Measurements from ENCODE around the gene TALDO1. TPM values are rescaled to one million over a fixed set of nuclear protein-coding genes. Genes with fewer than 3 reads are reported as not detected.

Gene TALDO1
- total RNA-seq, 1 experiment from 2014 or later, result 314 TPM

DNA sequence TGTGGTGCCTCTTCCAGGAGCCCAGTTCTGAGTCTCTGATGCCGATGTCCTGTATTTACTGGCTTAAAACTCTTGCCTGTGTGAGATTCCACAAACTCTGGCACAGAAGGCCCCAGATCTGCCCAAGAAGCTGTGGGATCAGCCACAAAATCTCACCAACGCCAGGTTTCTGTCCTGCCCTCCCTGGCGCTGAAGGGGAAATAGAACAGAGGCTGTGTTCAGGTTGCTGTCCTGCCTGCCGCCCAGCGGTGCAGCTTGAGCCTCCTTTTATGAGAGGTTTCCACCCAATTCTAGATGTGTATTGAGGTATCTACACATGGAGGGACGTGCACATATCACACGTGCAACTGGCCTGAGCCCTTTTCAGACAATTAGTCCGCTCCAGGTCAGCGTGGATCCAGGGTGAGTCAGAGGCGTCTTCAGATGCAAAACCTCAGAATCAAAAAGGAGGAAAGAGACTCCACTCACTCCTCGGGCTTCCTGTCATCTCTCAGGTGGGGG lies 49.4 kb upstream of the TALDO1 start:
- no peaks in the 10 kb centered on the region for H3K9me3 Mint-ChIP-seq
- POLR2A ChIA-PET, result no interaction called here
- H3K27me3 Mint-ChIP-seq (ENCODE audit: low read depth), result no peaks in the 10 kb centered on the region
- H3K4me3 Mint-ChIP-seq, result peak overlapping the region; percentile 4; the same call in 1 of the 2 replicates
- DNase-seq (ENCODE audit: low spot score) (no peak), ATAC-seq (no peak)
- H3K36me3 Mint-ChIP-seq, result 0 out of 2 replicates have a peak, but pooled peaks cover 3% of the 10 kb centered on the region
- H3K27ac Mint-ChIP-seq, result peak overlapping the region; percentile 40
- TF ChIP-seq PRDM15 (CRISPR knock-in tag; IDR thresholded peaks at IDR 0.05) (peak; percentile 40; the same call in 1 of the 2 replicates), ATF6 (CRISPR knock-in tag; IDR thresholded peaks at IDR 0.05) (no peak), ATF2 (CRISPR knock-in tag; IDR thresholded peaks at IDR 0.05; ENCODE audit: borderline replicate concordance, low read depth) (no peak), IRF1 (CRISPR knock-in tag; IDR thresholded peaks at IDR 0.05) (no peak), NFE2L1 (CRISPR knock-in tag; IDR thresholded peaks at IDR 0.05) (no peak), NFYB (CRISPR knock-in tag; conservative IDR thresholded peaks at IDR 0.05; ENCODE audit: low read depth) (no peak)
- TF ChIP-seq, protein P1, sequence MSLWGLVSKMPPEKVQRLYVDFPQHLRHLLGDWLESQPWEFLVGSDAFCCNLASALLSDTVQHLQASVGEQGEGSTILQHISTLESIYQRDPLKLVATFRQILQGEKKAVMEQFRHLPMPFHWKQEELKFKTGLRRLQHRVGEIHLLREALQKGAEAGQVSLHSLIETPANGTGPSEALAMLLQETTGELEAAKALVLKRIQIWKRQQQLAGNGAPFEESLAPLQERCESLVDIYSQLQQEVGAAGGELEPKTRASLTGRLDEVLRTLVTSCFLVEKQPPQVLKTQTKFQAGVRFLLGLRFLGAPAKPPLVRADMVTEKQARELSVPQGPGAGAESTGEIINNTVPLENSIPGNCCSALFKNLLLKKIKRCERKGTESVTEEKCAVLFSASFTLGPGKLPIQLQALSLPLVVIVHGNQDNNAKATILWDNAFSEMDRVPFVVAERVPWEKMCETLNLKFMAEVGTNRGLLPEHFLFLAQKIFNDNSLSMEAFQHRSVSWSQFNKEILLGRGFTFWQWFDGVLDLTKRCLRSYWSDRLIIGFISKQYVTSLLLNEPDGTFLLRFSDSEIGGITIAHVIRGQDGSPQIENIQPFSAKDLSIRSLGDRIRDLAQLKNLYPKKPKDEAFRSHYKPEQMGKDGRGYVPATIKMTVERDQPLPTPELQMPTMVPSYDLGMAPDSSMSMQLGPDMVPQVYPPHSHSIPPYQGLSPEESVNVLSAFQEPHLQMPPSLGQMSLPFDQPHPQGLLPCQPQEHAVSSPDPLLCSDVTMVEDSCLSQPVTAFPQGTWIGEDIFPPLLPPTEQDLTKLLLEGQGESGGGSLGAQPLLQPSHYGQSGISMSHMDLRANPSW (CRISPR knock-in tag; conservative IDR thresholded peaks at IDR 0.05; ENCODE audit: low read depth), result no peak
- CTCF ChIA-PET, result interaction anchor here (0.9 to 4.0 kb wide), 3 partner anchors 8 to 30 kb away, joined by 4 to 38 read pairs (median 15); partner anchors contain the start of gene EPS8L2
- H3K4me1 Mint-ChIP-seq, result peaks cover 23% of the 10 kb centered on the region

GRCh38 chr11:698493-699115 lies 48.7 kb upstream of the TALDO1 start:
- Mint-ChIP-seq H3K27me3 (ENCODE audit: low read depth) (no peaks in the 10 kb centered on the region), H3K4me3 (no peak overlapping the region), H3K9me3 (no peaks in the 10 kb centered on the region), H3K27ac (no peak overlapping the region), H3K4me1 (peaks cover 16% of the 10 kb centered on the region), H3K36me3 (0 out of 2 replicates have a peak, but pooled peaks cover 3% of the 10 kb centered on the region)
- CTCF ChIA-PET, result no interaction called here
- POLR2A ChIA-PET, result no interaction called here
- DNase-seq (ENCODE audit: low spot score) (no peak), ATAC-seq (no peak)
- TF ChIP-seq ATF1 (CRISPR knock-in tag; IDR thresholded peaks at IDR 0.05) (no peak), IRF1 (CRISPR knock-in tag; IDR thresholded peaks at IDR 0.05) (no peak), NR2C2 (CRISPR knock-in tag; IDR thresholded peaks at IDR 0.05) (no peak), GTF2I (CRISPR knock-in tag; conservative IDR thresholded peaks at IDR 0.05) (no peak), FOXK1 (CRISPR knock-in tag; IDR thresholded peaks at IDR 0.05) (no peak), CBFB (CRISPR knock-in tag; IDR thresholded peaks at IDR 0.05; ENCODE audit: low read depth) (no peak), NR1H2 (CRISPR knock-in tag; IDR thresholded peaks at IDR 0.05) (no peak), ETV6 (CRISPR knock-in tag; IDR thresholded peaks at IDR 0.05) (no peak), SMAD4 (CRISPR knock-in tag; IDR thresholded peaks at IDR 0.05) (no peak), FOXP1 (CRISPR knock-in tag; IDR thresholded peaks at IDR 0.05; ENCODE audit: borderline replicate concordance) (no peak), KAT7 (CRISPR knock-in tag; IDR thresholded peaks at IDR 0.05; ENCODE audit: borderline replicate concordance) (no peak), OVOL2 (CRISPR knock-in tag; IDR thresholded peaks at IDR 0.05; ENCODE audit: borderline replicate concordance) (no peak), ZNF121 (CRISPR knock-in tag; IDR thresholded peaks at IDR 0.05) (no peak)
- TF ChIP-seq, protein P2, sequence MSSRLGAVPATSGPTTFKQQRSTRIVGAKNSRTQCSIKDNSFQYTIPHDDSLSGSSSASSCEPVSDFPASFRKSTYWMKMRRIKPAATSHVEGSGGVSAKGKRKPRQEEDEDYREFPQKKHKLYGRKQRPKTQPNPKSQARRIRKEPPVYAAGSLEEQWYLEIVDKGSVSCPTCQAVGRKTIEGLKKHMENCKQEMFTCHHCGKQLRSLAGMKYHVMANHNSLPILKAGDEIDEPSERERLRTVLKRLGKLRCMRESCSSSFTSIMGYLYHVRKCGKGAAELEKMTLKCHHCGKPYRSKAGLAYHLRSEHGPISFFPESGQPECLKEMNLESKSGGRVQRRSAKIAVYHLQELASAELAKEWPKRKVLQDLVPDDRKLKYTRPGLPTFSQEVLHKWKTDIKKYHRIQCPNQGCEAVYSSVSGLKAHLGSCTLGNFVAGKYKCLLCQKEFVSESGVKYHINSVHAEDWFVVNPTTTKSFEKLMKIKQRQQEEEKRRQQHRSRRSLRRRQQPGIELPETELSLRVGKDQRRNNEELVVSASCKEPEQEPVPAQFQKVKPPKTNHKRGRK (CRISPR knock-in tag; IDR thresholded peaks at IDR 0.05; ENCODE audit: borderline replicate concordance), result no peak

Measured in WTC11 (cell line).